D721Med (cell line): ENCODE data around the gene ACTG1.

Experiments
- DNase-seq: peaks from one replicate; pipeline ENCODE4 v3.0.0; 2011; ENCODE audit warnings: low spot score; ENCODE audit not compliant: insufficient read length
- FAIRE-seq: peaks from 2 replicates; lab custom pipeline; 2011; peaks lifted over from hg19 to GRCh38; lab: Jason Lieb, UNC
- CTCF ChIP-seq: IDR thresholded peaks from 2 replicates; pipeline ENCODE4 v1.5.1; 2012; ENCODE audit warnings: mild to moderate bottlenecking, control low read depth; ENCODE audit not compliant: insufficient read depth; ENCODE audit errors: missing control alignments

ACTG1 gene

DNA sequence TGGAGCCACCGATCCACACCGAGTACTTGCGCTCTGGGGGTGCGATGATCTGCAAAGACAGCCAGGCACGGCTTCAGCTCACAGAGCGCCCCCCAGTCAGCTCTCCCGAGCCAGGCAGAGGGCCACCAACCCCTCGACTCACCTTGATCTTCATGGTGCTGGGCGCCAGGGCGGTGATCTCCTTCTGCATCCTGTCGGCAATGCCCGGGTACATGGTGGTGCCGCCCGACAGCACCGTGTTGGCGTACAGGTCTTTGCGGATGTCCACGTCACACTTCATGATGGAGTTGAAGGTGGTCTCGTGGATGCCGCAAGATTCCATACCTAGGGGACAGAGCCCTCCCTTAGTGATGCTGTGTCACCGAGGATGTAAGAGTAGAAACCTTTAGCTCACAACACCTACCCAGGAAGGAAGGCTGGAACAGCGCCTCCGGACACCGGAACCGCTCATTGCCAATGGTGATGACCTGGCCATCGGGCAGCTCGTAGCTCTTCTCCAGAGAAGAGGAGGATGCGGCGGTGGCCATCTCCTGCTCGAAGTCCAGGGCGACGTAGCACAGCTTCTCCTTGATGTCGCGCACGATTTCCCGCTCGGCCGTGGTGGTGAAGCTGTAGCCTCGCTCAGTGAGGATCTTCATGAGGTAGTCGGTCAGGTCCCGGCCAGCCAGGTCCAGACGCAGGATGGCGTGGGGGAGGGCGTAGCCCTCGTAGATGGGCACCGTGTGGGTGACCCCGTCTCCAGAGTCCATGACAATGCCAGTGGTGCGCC is 1.6 kb downstream of the ACTG1 start:
- DNase-seq = no peak
- TF ChIP-seq CTCF = no peak
- no peak for FAIRE-seq

- no peak for TF ChIP-seq CTCF
- no peak for DNase-seq
- no peak for FAIRE-seq
Observed at GRCh38 chr17:81509972-81510784, 2.4 kb downstream of the ACTG1 start.

DNA sequence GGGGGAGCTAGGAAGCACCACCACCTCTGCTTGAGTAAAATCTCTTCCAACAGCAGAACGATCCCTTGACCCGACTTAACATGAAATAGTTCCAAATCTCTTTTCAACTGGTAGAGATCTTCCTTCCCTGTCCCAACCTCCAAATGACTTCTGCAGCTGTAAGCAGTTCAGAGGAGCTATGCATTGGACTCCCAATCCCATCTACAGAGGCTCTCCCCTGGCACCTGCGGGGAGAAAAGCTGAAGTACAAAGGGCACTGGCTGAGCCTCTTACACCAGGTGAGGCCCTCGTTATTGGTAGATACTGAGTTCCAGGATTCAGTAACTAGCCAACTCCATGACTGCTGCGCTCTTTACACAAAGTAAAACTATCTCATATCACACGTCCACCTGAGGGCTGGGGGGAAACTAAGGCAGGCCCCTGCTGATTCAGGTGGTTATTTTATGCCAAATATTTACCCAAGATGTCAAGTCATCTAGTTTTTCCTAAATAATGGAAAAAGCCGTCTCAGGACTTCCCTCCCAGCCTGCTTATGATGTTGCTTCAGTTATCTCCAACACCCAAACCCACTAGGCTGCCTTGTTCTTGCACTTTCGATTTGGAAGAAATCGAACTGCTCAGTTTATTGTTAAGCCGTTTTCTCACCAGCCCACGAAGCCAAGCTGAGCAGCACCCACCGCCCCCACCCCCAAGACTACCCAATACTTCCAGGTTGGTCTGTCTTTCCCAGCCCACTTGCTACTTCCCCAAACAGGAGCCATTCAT is 3.2 kb downstream of the ACTG1 start:
- FAIRE-seq = no peak
- DNase-seq = no peak
- no peak for TF ChIP-seq CTCF

- no peak for DNase-seq
- TF ChIP-seq CTCF = no peak
- no peak for FAIRE-seq
Observed at GRCh38 chr17:81508639-81509206, 3.9 kb downstream of the ACTG1 start.

- TF ChIP-seq CTCF = no peak
- FAIRE-seq (no peak), DNase-seq (no peak)
Observed at GRCh38 chr17:81503619-81504018, 9.0 kb downstream of the ACTG1 start.

DNA sequence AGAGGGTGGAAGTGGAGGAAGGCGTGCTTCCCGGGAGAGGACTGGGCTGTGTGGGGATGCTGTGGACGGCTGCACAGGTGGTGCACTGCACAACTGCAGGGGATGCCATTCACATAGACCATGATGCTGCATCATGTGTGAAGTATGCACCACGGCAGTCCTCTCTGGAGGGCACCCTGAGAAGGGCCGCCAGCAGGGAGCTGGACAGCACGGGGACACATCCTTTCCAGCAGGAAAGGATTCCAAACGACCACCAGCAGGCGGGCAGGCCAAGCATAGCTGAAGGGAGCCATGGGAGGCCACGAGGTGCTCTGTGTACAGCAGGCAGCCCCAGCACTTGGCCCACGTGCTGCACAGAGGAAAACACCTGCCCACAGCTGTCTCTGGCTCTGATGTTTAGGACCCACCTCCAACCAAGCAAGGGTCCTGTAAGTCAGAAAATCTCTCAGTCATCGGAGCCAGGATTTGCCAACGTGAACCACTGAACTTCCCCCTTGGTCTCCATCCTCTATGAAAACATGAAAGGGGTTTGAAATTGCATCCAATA is 10.1 kb downstream of the ACTG1 start:
- TF ChIP-seq CTCF = no peak
- DNase-seq = no peak
- FAIRE-seq = no peak
